HL-60/S4 treated with phorbol 12-myristate 13-acetate at 8.2 ng/mL for 4 days and 3 days (cell line): ENCODE results near the gene CAPSL.
"Not testable (repeated sequence)": the region's sequence is repeated elsewhere in the genome, so short reads cannot be mapped to it uniquely, and the experiment has no call there.

Source experiments
- in situ Hi-C: fragments of 300-500 bp; cut with MboI; formaldehyde crosslinking; loops from 2 replicates; pipeline ENCODE4 v1.15.0; 2022; ENCODE audit warnings: low sequenced_read_pairs

Gene CAPSL

DNA sequence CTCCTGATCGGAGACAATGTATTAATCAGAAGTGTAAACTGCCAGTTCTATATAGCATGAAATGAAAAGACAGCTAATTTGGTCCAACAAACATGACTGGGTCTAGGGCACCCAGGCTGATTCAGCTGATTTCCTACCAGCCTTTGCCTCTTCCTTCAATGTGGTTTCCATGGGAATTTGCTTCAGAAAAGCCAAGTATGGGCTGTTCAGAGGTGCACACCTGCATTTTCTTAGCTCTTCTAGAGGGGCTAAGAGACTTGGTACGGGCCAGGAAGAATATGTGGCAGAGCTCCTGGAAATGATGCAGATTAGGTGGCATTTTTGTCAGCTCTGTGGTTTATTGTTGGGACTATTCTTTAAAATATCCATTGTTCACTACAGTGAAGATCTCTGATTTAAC, 59.3 kb downstream of the CAPSL start:
- in situ Hi-C loops: no loop called here

GRCh38 chr5:35878079-35878478, 60.3 kb downstream of the CAPSL start:
- in situ Hi-C loops: no loop called here

GRCh38 chr5:35877655-35878054, 60.8 kb downstream of the CAPSL start:
- in situ Hi-C loops: no loop called here

DNA sequence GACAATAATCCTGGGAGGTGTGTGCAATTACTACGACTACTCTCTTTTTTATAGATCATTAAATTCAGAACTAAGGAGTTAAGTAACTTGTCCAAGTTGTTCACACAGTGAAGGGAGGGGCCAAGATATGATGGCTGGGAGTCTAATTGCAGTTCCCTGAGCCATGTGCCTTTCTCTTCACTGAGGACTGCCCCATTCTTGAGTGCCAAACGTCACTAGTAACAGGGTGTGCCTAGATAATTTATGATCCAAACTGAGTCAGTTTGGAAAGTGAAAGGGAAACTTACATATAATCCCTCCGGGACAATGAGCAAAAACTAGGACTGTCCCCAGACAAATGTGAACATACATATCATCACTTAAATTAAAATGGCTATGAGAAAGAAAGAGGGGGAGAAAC, 61.5 kb downstream of the CAPSL start:
- in situ Hi-C loops: no loop called here

GRCh38 chr5:35876454-35876853, 62.0 kb downstream of the CAPSL start:
- in situ Hi-C loops: no loop called here

DNA sequence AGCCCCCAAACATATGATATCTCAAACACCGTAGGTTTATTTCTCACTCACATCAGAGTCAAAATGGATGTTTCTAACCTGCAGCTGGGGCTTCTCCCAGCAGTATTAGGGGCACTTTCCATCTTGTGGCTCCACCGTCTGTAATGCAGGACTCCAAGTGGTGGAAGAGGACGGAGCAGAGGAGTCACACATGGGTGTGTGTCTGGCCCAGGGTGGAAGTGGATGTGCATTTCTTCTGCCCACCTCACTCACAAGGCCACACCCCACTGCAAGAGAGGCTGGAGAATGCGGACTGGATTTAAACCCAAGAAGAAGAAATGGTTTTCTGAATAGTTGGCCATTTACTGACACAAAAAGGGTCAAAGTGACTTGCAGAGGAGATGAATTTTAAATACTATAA, 67.8 kb downstream of the CAPSL start:
- in situ Hi-C loops: no loop called here

GRCh38 chr5:35869685-35870277, 68.6 kb downstream of the CAPSL start:
- in situ Hi-C loops: no loop called here

DNA sequence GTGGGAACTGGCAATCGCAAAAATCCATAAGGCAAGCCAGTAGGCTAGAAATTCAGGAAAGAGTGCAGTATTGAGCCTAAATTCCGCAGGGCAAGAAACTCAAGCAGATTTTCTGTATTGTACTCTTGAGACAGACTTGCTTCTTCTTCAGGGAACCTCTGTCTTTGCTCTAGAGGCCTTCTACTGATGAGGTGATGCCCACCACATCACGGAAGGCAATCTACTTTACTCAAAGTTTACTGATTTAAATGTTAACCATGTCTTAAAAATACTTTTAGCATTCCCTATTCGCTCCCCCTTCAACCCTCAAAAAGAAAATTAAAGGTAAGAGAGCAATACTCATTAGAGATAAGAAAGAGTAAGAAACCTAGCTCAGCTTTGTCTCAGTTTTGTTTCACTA, 70.4 kb downstream of the CAPSL start:
- in situ Hi-C loops: no loop called here

- in situ Hi-C loops: no loop called here
Measured at GRCh38 chr5:35863159-35863558, 75.3 kb downstream of the CAPSL start.

DNA sequence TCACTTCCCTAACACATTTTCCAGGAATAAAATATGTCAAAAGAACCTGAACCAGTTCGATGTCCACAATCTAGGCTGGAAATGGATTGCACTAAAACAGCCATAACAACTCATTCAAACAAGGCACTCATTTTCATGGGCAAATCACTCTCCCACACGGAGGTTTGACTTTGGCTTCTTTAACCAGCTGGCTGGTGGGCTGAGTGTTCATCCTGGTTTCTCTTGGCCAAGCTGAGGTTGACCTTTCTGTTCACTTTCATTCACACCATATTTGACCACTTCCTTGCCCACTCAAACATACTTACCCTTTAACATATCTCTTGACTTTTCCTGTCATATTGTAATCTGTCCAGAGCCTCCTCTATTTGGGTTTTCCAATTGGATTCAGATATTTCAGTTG, 76.3 kb downstream of the CAPSL start:
- in situ Hi-C loops: no loop called here

GRCh38 chr5:35861718-35862117, 76.7 kb downstream of the CAPSL start:
- in situ Hi-C loops: no loop called here

- in situ Hi-C loops: no loop called here
Measured at GRCh38 chr5:35860686-35861085, 77.7 kb downstream of the CAPSL start.

- in situ Hi-C loops: no loop called here
Measured at GRCh38 chr5:35859101-35859661, 79.2 kb downstream of the CAPSL start.

GRCh38 chr5:35857606-35858205, 80.7 kb downstream of the CAPSL start:
- in situ Hi-C loops: no loop called here

GRCh38 chr5:35856765-35857351, 81.6 kb downstream of the CAPSL start, which contains the start of gene IL7R:
TSS of gene IL7R (plus strand) at chr5:35856891. CDS start at chr5:35856978, 87 bp downstream.
- in situ Hi-C loops: no loop called here

- in situ Hi-C loops: not testable (repeated sequence)
Measured at GRCh38 chr5:35856186-35856764, 82.1 kb downstream of the CAPSL start.

DNA sequence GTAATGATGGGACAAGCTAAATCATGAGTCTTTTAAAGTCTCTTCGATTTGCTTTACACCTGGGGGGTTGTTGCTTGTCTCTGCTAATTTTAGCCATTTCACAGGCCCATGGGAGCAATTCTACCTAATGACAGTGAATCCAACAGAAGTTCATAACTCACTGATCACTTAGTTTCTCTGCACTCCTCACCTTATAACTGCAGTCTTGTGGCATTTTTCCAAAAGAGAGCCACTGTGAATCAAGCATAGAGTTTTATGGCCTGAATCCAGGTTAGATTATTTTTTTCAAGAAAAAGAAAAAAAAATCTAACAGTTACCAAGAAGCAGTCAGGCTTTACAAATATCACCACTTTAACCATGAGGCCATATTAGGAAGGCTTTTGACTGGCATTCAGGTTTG, 83.2 kb downstream of the CAPSL start:
- in situ Hi-C loops: no loop called here
